ENCODE measurements around the gene CALML4.
"Not testable (repeated sequence)": the region's sequence is repeated elsewhere in the genome, so short reads cannot be mapped to it uniquely, and the experiment has no call there.

The CALML4 gene

GRCh38 chr15:68207176-68207935, 2.2 kb upstream of the CALML4 start:
- no peak for DNase-seq

GRCh38 chr15:68206711-68207151, 1.6 kb upstream of the CALML4 start:
- DNase-seq: no peak

- peak; percentile 65 for DNase-seq
Measured at GRCh38 chr15:68205954-68206539, 915 bp upstream of the CALML4 start.

- DNase-seq: no peak
Measured at GRCh38 chr15:68205558-68205944, 419 bp upstream of the CALML4 start.

DNA sequence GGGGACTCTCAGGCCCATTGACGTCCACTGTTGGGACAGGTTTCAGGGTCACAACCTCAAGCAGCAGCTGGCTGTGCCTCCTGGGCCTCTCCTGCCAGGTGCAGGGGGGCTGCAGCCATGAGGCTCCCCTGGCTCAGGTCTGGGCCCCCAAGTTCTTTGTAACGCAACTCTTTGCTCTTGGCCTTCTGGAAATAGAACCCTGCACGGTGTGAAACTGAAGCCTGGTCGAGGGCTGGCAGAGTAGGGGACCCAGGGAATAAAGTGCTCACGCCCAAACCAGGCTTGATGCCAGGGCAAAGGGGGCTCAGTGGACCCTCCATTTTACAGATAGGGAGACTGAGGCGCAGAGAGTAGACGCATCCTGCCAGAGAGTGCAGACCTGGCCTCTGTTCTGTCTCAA, 771 bp downstream of the CALML4 start:
- no peak for DNase-seq

DNA sequence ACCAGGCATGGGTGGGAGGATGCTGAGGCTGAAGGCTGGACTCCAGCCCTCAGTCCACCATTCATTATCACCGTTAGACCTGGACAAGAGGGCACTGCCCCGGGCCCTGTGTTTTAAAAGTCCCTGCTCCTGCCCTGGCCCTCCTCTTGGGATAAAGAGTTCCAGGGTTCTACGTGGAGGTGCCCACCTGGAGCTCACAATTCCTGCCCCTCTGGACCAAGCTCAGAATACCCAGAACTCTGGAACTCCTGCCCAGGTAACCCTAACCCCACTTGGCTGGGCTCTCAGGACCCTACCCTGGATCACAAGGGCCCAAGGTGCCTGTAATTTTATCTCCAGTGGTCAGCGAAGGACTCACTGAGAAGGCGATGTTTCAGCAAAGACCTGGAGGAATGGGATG, 1.2 kb downstream of the CALML4 start:
- DNase-seq: no peak

GRCh38 chr15:68203486-68203885, 1.6 kb downstream of the CALML4 start:
- DNase-seq: no peak

- DNase-seq: not testable (repeated sequence)
Measured at GRCh38 chr15:68202994-68203393, 2.1 kb downstream of the CALML4 start.

- no peak for DNase-seq
Measured at GRCh38 chr15:68201879-68202261, 3.3 kb downstream of the CALML4 start.

DNA sequence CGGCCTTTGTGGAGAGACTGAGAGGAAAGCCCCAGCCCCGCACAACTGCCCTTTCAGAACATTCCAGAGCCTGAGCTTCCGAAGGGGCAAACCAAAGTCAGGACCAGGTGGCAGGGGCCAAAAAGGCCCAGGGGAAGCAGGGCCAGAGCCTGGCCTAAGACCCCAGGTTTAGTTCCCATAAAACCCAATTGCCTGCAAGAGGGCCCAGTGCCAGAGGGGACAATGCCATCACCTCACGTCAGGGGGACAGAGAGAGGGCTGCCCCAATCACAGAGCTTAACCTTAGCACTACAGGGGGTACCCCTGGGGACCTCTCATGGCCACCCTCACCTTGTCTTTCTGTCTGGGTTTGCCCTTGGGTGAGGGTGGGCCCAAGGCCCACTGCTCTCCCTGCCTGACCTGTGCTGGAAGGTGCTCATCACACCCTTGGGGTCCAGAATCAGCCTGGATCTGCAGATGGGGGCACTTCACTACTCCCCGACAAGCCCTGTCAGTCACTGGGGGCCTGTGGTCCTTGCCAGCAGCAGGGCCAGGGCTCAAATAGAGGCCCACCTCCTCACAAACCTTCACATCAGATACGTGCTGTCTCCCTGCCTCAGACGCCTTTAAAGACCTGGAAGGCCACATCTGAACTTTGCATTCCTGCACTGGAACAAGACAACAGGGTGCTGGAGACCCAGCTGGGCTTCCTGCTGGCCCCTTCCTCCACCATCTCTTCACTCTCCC, 3.8 kb downstream of the CALML4 start:
- no peak for DNase-seq

DNA sequence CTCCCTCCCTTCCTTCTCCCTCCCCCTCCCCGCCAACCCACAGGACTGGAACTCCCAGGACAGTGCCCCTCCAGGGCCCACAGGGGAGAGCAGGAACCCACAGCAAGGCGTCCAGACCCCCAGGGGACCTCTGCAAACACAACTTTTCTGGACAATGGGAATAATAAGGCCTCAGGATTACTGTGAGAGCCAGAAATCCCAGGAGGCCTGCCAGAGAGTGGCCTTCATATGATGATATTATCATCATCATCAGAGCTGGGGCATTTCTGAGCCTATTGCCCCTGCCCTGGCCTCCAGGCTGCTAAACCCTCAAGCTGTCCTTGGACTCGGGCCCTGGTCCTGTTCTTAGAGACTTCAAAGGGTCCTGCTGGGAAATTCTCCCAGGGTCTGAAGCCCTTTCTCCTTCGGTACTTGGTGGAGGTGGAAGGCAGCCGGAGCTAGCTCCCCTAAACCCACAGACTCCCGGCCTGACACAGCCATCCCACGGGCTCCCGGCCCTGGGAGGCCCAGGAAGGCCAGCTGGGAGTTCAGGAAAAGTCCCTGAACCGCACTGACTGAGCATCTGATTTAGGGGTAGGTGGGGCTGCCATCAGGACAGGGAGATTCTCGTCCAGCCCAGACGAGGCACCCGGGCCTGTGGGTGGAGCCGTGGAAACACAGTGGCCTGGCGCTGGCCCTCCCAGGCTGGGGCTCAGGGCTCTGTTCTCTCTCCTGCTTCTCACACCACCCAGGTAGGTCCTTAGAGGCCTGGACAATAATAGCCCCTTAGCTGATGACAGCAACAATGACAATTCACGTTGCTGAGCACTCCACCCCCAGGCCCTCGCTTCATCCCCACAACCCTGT, 4.9 kb downstream of the CALML4 start:
- no peak for DNase-seq

- no peak for DNase-seq
Measured at GRCh38 chr15:68199340-68199739, 5.8 kb downstream of the CALML4 start.

DNA sequence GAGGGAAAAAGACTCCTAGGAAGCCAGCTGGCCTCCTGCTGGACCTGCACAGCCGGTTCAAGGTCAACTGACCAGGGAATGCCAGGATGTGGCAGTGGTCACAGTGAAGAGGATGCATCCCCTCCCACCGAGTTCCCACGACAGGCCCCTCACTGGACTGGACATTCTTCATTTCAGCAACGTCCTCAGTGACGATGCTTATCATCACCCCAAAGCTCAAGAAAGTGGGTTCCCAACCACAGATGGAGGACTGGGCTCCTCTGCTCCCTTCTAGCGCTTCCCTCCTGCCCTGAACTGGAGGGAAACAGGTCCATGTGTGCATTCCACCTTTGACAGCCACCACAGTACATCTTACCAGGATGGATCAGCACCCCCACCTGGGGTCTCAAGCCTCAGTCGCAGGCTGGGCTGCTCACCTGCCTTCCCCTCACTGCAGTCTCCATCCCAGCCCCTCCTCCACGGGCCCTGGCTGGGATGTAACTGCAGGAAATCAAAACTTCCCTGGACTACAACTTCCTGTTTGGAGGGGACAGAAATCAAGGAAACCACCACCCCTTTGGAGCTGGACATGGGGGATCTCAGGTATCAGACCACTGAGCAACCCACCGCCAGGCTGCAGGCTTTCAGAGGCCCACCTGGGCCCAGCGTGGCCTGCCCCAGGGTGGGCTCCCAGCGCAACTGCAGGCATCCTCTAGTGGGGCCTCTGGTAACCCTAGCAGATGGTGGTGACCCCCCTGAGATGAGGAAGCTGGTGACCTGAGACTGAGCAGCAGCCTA, 7.3 kb downstream of the CALML4 start:
- DNase-seq: no peak

DNA sequence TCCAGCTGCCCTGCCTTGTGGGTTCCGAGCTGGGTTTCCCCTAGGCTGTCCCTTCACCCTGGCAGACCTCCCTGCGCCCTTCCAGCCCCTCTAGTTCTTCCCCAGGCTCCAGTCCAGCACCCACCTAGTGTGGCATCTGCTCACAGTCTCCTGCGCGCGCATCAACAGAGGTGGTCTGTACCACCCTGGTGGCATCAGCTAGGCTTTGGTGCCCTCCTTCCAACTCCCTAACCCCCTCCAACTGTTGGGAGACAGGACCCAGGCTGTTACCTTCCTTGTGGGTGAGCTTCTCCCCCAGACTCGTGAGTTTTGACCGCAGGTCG, 8.0 kb downstream of the CALML4 start:
- DNase-seq: no peak

- DNase-seq: no peak
Measured at GRCh38 chr15:68196445-68197169, 8.5 kb downstream of the CALML4 start.

- no peak for DNase-seq
Measured at GRCh38 chr15:68195336-68196112, 9.6 kb downstream of the CALML4 start.

DNA sequence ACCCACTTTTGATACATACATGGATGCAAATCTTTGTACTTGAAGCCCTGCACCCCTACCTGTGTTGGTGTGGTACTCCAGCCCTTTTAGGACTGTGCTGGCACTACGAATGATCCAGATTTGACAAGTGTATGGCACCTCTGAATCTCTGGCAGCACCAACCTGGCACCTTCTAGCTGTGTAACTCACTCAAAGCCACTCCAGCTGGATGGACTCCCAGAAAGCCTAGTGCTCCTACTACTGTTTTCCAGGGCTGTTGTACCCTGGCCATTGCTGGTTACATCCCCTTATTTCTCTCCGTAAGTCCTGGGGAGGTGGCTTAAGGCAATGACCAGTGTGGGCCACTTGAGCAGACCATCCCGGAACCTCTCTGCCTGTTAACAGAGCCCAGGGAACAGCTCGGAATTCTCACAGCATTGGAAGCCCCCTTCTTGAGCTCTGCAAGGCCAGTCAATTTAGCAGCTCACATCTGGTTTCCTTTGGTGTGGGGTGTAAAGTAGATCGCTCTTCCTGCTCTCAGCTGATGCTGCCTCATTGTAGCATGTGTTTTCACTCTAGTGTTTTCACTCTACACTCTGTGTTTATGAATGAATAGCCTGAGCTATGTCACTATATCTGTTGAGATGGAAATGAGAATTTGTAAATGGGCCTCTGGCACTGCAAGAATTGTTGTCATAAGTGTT, 12.2 kb downstream of the CALML4 start:
- no peak for DNase-seq

- DNase-seq: no peak
Measured at GRCh38 chr15:68192117-68192516, 13.0 kb downstream of the CALML4 start.

- no peak for DNase-seq
Measured at GRCh38 chr15:68191555-68191954, 13.6 kb downstream of the CALML4 start.

- DNase-seq: no peak
Measured at GRCh38 chr15:68190048-68190447, 15.1 kb downstream of the CALML4 start.

Data from hematopoietic multipotent progenitor cell treated with erythropoietin and hydrocortisone succinate and interleukin-3 and kit ligand, for 8 days (in vitro differentiated cells).